GM21723 (cell line): ENCODE results near the gene TMEM258.

Experiments
- ATAC-seq: cut with Tn5 transposase; IDR thresholded peaks from one replicate; pipeline ENCODE4 v1.9.1; 2021; ENCODE audit warnings: mild to moderate bottlenecking, moderate library complexity; ENCODE audit not compliant: unreplicated experiment

Gene TMEM258

GRCh38 chr11:61792310-61793082 lies at the start of gene TMEM258, which contains the start of gene FEN1:
Gene TMEM258, minus strand, starts transcription at chr11:61792599. Its CDS starts 41 bp downstream, at chr11:61792558.
Gene FEN1, plus strand, starts transcription at chr11:61792911. Its CDS starts 2,451 bp downstream, at chr11:61795362.
- peak; percentile 87 for ATAC-seq

- ATAC-seq, result no peak
These were observed 49.5 kb upstream of the TMEM258 start for GRCh38 chr11:61841636-61842527.

GRCh38 chr11:61840371-61840770 lies 48.0 kb upstream of the TMEM258 start:
- ATAC-seq, result no peak

- no peak for ATAC-seq
These were observed 47.3 kb upstream of the TMEM258 start for GRCh38 chr11:61839742-61840141.

GRCh38 chr11:61838921-61839320 lies 46.5 kb upstream of the TMEM258 start:
- no peak for ATAC-seq

- no peak for ATAC-seq
These were observed 46.1 kb upstream of the TMEM258 start for GRCh38 chr11:61838501-61838900.

GRCh38 chr11:61837411-61838005 lies 45.1 kb upstream of the TMEM258 start:
- ATAC-seq, result no peak

- no peak for ATAC-seq
These were observed 43.8 kb upstream of the TMEM258 start for GRCh38 chr11:61836193-61836592.

- peak; percentile 89 for ATAC-seq
These were observed 42.1 kb upstream of the TMEM258 start for GRCh38 chr11:61834278-61835048.

GRCh38 chr11:61833926-61834277 lies 41.5 kb upstream of the TMEM258 start:
- ATAC-seq, result no peak

- ATAC-seq, result no peak
These were observed 41.1 kb upstream of the TMEM258 start for GRCh38 chr11:61833471-61833870.

GRCh38 chr11:61832754-61833153 lies 40.4 kb upstream of the TMEM258 start:
- ATAC-seq, result no peak

- no peak for ATAC-seq
These were observed 39.8 kb upstream of the TMEM258 start for GRCh38 chr11:61832207-61832606.

GRCh38 chr11:61830237-61831105 lies 38.1 kb upstream of the TMEM258 start:
- no peak for ATAC-seq

- ATAC-seq, result no peak
These were observed 37.4 kb upstream of the TMEM258 start for GRCh38 chr11:61829806-61830205.

- ATAC-seq, result no peak
These were observed 36.4 kb upstream of the TMEM258 start for GRCh38 chr11:61828629-61829407.

- ATAC-seq, result no peak
These were observed 35.9 kb upstream of the TMEM258 start for GRCh38 chr11:61828379-61828628.

GRCh38 chr11:61827571-61828378 lies 35.4 kb upstream of the TMEM258 start, which contains the start of gene FADS2:
Gene FADS2, plus strand, starts transcription at chr11:61828300. Its CDS starts 91 bp downstream, at chr11:61828391.
- ATAC-seq, result peak; percentile 68
